Esophagus squamous epithelium (tissue), 5 donors: ENCODE data around the gene ESRRA. TPM values are rescaled to one million over a fixed set of nuclear protein-coding genes. Genes with fewer than 3 reads are reported as not detected.

Experiments
- DNase-seq: peaks from one replicate; lab custom pipeline; 2025; lab: John Stamatoyannopoulos, UW
- H3K27ac ChIP-seq, 4 donors: fragments of 200-600 bp; sonication (generic); one replicate each; pipeline ENCODE4 v1.5.1; 2016 to 2019; ENCODE audit warnings: mild to moderate bottlenecking in 1 of 4
- H3K27me3 ChIP-seq, 4 donors: fragments of 200-600 bp; sonication (generic); 1 replicate in 3 of 4; 2 replicates in 1 of 4; pipeline versions ENCODE4 v1.5.1 to v1.6.0; 2017 to 2021; ENCODE audit warnings: antibody characterized with exemption in 1 of 4
- H3K36me3 ChIP-seq, 3 donors: fragments of 200-600 bp; sonication (generic); one replicate each; pipeline ENCODE4 v1.5.1; 2016 to 2019
- H3K4me1 ChIP-seq, 3 donors: fragments of 200-600 bp; sonication (generic); one replicate each; pipeline ENCODE4 v1.5.1; 2017 to 2019
- H3K4me3 ChIP-seq, 4 donors: fragments of 200-600 bp; sonication (generic); 1 replicate in 3 of 4; 2 replicates in 1 of 4; pipeline ENCODE4 v1.5.1; 2016 to 2019; ENCODE audit warnings: mild to moderate bottlenecking in 2 of 4, moderate library complexity in 1 of 4
- H3K9me3 ChIP-seq, 3 donors: fragments of 200-600 bp; sonication (generic); one replicate each; pipeline ENCODE4 v1.5.1; 2016 to 2019
- CTCF ChIP-seq, 6 experiments: fragments of 450-650 bp in 4 of 6; fragments of 200-600 bp in 2 of 6; sonication (generic) in 2 of 6; IDR thresholded peaks; one replicate each; pipeline ENCODE4 v1.5.1; 2016 to 2019; ENCODE audit warnings: antibody characterized with exemption in 6 of 6, mild to moderate bottlenecking in 4 of 6, moderate library complexity in 4 of 6
- POLR2A ChIP-seq, 4 donors: fragments of 450-650 bp; IDR thresholded peaks; one replicate each; pipeline ENCODE4 v1.6.1; 2017; ENCODE audit warnings: antibody characterized with exemption in 4 of 4, mild to moderate bottlenecking in 4 of 4, moderate library complexity in 3 of 4
- WGBS, 2 donors: methylation state at CpG; one replicate each; pipeline ENCODE4 v1.1.5; 2018; 5-methylcytosine and 5-hydroxymethylcytosine counted together
- intact Hi-C: fragments of 100-400 bp; cut with DNase I; formaldehyde crosslinking; loops from one replicate; pipeline ENCODE4 v1.15.0; 2022
- total RNA-seq, 4 donors: library from RNA; depleted of rRNA; stranded (reverse); fragments of >200 nt; gene quantifications; one replicate each; pipeline ENCODE4 v1.1.0, GENCODE V29; 2016
- donor health status: DM: yes; HTN: yes; CAD: no.

Gene ESRRA
- total RNA-seq, 4 donors from 2014 or later: 81.9 to 131 (median 99.7) TPM

- Histone ChIP-seq H3K9me3 (no peaks in the 10 kb centered on the region), H3K4me1 (peaks cover 21 to 76% (median 22%) of the 10 kb centered on the region in 3 donors), H3K27ac (peak overlapping the region; percentile 10 to 88 (median 36)), H3K4me3 (no peak overlapping the region), H3K36me3 (no peaks in the 10 kb centered on the region), H3K27me3 (no peaks in the 10 kb centered on the region)
- no peak for TF ChIP-seq CTCF (IDR thresholded peaks at IDR 0.05)
- no peak for TF ChIP-seq POLR2A (IDR thresholded peaks at IDR 0.05)
- 75 to 83% methylated on average over 1 to 4 of the region's 8 CpGs for WGBS, 2 donors
- intact Hi-C loops: no loop called here
- DNase-seq: no peak
Observed at GRCh38 chr11:64338716-64339115, 33.4 kb downstream of the ESRRA start.

GRCh38 chr11:64339286-64339685 lies 34.0 kb downstream of the ESRRA start:
- Histone ChIP-seq H3K9me3 (no peaks in the 10 kb centered on the region), H3K27me3 (no peaks in the 10 kb centered on the region), H3K4me3 (peak overlapping the region in 1 of 4 donors; percentile 37), H3K4me1 (peaks cover 21 to 76% (median 22%) of the 10 kb centered on the region in 3 donors), H3K27ac (peak overlapping the region; percentile 10 to 88 (median 62)), H3K36me3 (no peaks in the 10 kb centered on the region)
- 46 to 61% methylated on average over 4 of the region's 4 CpGs for whole genome bisulfite sequencing, 2 donors
- TF ChIP-seq POLR2A (IDR thresholded peaks at IDR 0.05) (no peak), CTCF (IDR thresholded peaks at IDR 0.05) (no peak)
- DNase-seq: no peak
- intact Hi-C loops: no loop called here

GRCh38 chr11:64339754-64340408 lies 34.6 kb downstream of the ESRRA start, which contains the start of gene CCDC88B:
CCDC88B (plus strand) TSS chr11:64340204; CDS start chr11:64340267, 63 bp downstream.
- 59 to 61% methylated on average over 7 to 8 of the region's 16 CpGs for WGBS, 2 donors
- peak; percentile 50 for DNase-seq
- Histone ChIP-seq H3K4me1 (peaks cover 21 to 70% (median 22%) of the 10 kb centered on the region in 3 donors), H3K27me3 (no peaks in the 10 kb centered on the region), H3K36me3 (no peaks in the 10 kb centered on the region), H3K27ac (peak within 1 kb of the TSS; percentile 29 to 88 (median 62)), H3K4me3 (peak within 1 kb of the TSS in 3 of 4 donors; percentile 29 to 56 (median 37)), H3K9me3 (no peaks in the 10 kb centered on the region)
- TF ChIP-seq CTCF (IDR thresholded peaks at IDR 0.05): no peak
- TF ChIP-seq POLR2A (IDR thresholded peaks at IDR 0.05): peak in 1 of 4 donors; percentile 8
- intact Hi-C loops: no loop called here

- H3K4me3 ChIP-seq: peak overlapping the region in 3 of 4 donors; percentile 29 to 56 (median 37)
- TF ChIP-seq CTCF (IDR thresholded peaks at IDR 0.05) (no peak), POLR2A (IDR thresholded peaks at IDR 0.05) (no peak)
- H3K9me3 ChIP-seq: no peaks in the 10 kb centered on the region
- H3K36me3 ChIP-seq: no peaks in the 10 kb centered on the region
- peak overlapping the region; percentile 29 to 88 (median 62) for H3K27ac ChIP-seq
- WGBS, 2 donors: 47 to 51% methylated on average over 9 to 27 of the region's 33 CpGs
- no peak for DNase-seq
- H3K27me3 ChIP-seq: no peaks in the 10 kb centered on the region
- peaks cover 17 to 62% (median 19%) of the 10 kb centered on the region in 3 donors for H3K4me1 ChIP-seq
- intact Hi-C loops: no loop called here
Observed at GRCh38 chr11:64340671-64341335, 35.5 kb downstream of the ESRRA start.

GRCh38 chr11:64341429-64341828 lies 36.1 kb downstream of the ESRRA start:
- intact Hi-C loops: no loop called here
- H3K4me1 ChIP-seq: peaks cover 17 to 57% (median 19%) of the 10 kb centered on the region in 3 donors
- H3K27ac ChIP-seq: peak overlapping the region in 1 of 4 donors; percentile 79
- H3K36me3 ChIP-seq: no peaks in the 10 kb centered on the region
- H3K4me3 ChIP-seq: no peak overlapping the region
- no peaks in the 10 kb centered on the region for H3K9me3 ChIP-seq
- no peak for TF ChIP-seq CTCF (IDR thresholded peaks at IDR 0.05)
- no peak for TF ChIP-seq POLR2A (IDR thresholded peaks at IDR 0.05)
- 42 to 87% methylated on average over 3 to 4 of the region's 21 CpGs for WGBS, 2 donors
- no peaks in the 10 kb centered on the region for H3K27me3 ChIP-seq
- no peak for DNase-seq
